GM20000 (cell line): Measurements from ENCODE around the gene FRMPD2.
A peak's percentile ranks its signal among the peaks of the same experiment; 100 is the strongest.

Source experiments
- DNase-seq: peaks from one replicate; pipeline ENCODE4 v3.0.0; 2012; ENCODE audit warnings: low spot score
- CTCF ChIP-seq: IDR thresholded peaks from 2 replicates; pipeline ENCODE4 v1.5.1; 2012; ENCODE audit warnings: mild to moderate bottlenecking, control low read depth; ENCODE audit errors: extremely low read depth, missing control alignments

FRMPD2 gene, protein sequence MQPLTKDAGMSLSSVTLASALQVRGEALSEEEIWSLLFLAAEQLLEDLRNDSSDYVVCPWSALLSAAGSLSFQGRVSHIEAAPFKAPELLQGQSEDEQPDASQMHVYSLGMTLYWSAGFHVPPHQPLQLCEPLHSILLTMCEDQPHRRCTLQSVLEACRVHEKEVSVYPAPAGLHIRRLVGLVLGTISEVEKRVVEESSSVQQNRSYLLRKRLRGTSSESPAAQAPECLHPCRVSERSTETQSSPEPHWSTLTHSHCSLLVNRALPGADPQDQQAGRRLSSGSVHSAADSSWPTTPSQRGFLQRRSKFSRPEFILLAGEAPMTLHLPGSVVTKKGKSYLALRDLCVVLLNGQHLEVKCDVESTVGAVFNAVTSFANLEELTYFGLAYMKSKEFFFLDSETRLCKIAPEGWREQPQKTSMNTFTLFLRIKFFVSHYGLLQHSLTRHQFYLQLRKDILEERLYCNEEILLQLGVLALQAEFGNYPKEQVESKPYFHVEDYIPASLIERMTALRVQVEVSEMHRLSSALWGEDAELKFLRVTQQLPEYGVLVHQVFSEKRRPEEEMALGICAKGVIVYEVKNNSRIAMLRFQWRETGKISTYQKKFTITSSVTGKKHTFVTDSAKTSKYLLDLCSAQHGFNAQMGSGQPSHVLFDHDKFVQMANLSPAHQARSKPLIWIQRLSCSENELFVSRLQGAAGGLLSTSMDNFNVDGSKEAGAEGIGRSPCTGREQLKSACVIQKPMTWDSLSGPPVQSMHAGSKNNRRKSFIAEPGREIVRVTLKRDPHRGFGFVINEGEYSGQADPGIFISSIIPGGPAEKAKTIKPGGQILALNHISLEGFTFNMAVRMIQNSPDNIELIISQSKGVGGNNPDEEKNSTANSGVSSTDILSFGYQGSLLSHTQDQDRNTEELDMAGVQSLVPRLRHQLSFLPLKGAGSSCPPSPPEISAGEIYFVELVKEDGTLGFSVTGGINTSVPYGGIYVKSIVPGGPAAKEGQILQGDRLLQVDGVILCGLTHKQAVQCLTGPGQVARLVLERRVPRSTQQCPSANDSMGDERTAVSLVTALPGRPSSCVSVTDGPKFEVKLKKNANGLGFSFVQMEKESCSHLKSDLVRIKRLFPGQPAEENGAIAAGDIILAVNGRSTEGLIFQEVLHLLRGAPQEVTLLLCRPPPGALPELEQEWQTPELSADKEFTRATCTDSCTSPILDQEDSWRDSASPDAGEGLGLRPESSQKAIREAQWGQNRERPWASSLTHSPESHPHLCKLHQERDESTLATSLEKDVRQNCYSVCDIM (N-terminal part only)

DNA sequence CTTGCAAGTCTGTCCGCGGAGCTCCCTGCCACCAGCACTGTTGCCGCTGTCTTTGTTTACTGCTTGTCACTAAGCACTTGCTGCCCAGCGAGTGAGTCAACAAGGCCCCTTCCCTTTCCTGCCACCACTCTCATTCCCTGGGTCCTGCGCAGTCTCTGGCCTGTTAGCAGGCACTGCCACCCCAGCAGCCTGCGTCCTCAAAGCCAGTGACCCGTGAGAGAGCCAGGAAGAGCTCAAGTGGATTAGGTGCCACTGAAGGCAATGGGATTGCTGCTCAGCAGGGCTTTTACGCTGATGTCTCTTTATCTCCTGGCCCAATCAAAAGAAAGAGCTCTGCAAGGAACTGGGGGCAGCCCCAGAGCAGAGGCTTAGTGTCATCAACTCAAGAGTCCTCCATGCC, at the start of gene FRMPD2:
TSS of gene FRMPD2 (minus strand) at position 61 of the 400 bp plus-strand sequence. CDS start 129 bp downstream, outside the sequence.
- no peak for DNase-seq

GRCh38 chr10:48322017-48322416, 47.5 kb upstream of the FRMPD2 start:
- no peak for DNase-seq
- no peak for TF ChIP-seq CTCF

More for the DNA sequence above, at the start of gene FRMPD2:
- no peak for TF ChIP-seq CTCF

DNA sequence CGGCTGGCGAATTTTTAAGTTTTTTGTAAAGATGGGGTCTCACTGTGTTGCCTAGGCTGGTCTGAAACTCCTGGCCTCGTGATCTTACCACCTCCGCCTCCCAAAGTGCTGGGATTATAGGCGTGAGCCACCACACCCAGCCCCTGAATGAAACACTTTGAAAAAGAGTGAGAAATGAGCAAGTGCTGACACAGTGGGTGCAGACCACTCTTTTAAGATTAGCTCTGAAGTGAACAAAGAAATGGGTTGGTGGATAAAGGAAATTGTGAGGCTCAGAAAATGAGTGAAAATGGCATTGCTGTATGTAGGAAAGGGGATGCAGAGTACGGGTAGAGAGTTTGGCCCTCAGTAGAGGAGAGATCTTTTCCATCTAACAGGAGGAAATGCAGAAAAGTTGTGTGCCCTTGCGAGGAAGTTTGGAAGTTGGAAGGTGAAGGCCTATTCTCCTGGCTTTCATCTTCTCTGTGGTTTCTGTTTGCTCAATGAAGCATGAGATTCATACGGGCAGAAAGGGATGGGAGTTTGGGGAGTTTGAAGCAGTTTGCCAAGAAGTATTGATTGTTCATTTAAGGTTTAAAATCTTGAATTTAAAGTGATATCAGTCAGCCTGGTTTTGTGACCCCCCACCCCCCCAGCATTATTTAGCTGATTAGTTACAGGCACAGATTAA, 43.0 kb upstream of the FRMPD2 start:
- no peak for TF ChIP-seq CTCF
- no peak for DNase-seq

GRCh38 chr10:48316236-48316635, 41.7 kb upstream of the FRMPD2 start:
- no peak for DNase-seq
- no peak for TF ChIP-seq CTCF

GRCh38 chr10:48314107-48314506, 39.6 kb upstream of the FRMPD2 start:
- DNase-seq, result no peak
- no peak for TF ChIP-seq CTCF

GRCh38 chr10:48309711-48310226, 35.3 kb upstream of the FRMPD2 start:
- no peak for TF ChIP-seq CTCF
- peak; percentile 51 for DNase-seq
